SK-N-SH treated with all-trans-retinoic acid at 6 μM for 48 hours (cell line): ENCODE data around the gene RIMS3.

Experiments
- ATAC-seq: fragments of 200-7000 bp; cut with Tn5 transposase; 3 replicates; pipeline ENCODE4 v1.9.1; 2020; ENCODE audit warnings: mild to moderate bottlenecking, moderate library complexity
- ARNTL ChIP-seq: fragments of 450-650 bp; formaldehyde crosslinking; IDR thresholded peaks from 2 replicates; pipeline ENCODE4 v1.5.0; 2020; ENCODE audit warnings: low read depth, mild to moderate bottlenecking, moderate library complexity, borderline replicate concordance
- BACH2 ChIP-seq: fragments of 250-450 bp; sonication (Bioruptor Pico); IDR thresholded peaks from 2 replicates; pipeline ENCODE4 v1.9.0; 2021; ENCODE audit warnings: mild to moderate bottlenecking, borderline replicate concordance
- CREB5 ChIP-seq: fragments of 250-450 bp; sonication (Bioruptor Pico); IDR thresholded peaks from 2 replicates; pipeline ENCODE4 v1.5.1; 2020; ENCODE audit warnings: low read depth, mild to moderate bottlenecking, moderate library complexity
- CSDC2 ChIP-seq: fragments of 250-450 bp; sonication (Bioruptor Pico); IDR thresholded peaks from 2 replicates; pipeline ENCODE4 v1.5.0; 2020; ENCODE audit warnings: mild to moderate bottlenecking, moderate library complexity
- ESRRG ChIP-seq: fragments of 250-450 bp; sonication (Bioruptor Pico); IDR thresholded peaks from 2 replicates; pipeline ENCODE4 v1.6.1; 2021; ENCODE audit warnings: mild to moderate bottlenecking
- ISL1 ChIP-seq: fragments of 250-450 bp; sonication (Bioruptor Pico); IDR thresholded peaks from 2 replicates; pipeline ENCODE4 v2.1.2; 2022; ENCODE audit warnings: mild to moderate bottlenecking, moderate library complexity
- OSR1 ChIP-seq: fragments of 250-450 bp; sonication (Bioruptor Pico); IDR thresholded peaks from 2 replicates; pipeline ENCODE4 v1.8.0; 2022; ENCODE audit warnings: moderate library complexity, mild to moderate bottlenecking, inconsistent platforms
- PPARA ChIP-seq: fragments of 250-450 bp; sonication (Bioruptor Pico); IDR thresholded peaks from 2 replicates; pipeline ENCODE4 v1.5.0; 2020; ENCODE audit warnings: mild to moderate bottlenecking, borderline replicate concordance
- RARB ChIP-seq: fragments of 250-450 bp; sonication (Bioruptor Pico); IDR thresholded peaks from 2 replicates; pipeline ENCODE4 v1.8.0; 2021; ENCODE audit warnings: mild to moderate bottlenecking, moderate library complexity
- TOX ChIP-seq: fragments of 250-450 bp; sonication (Bioruptor Pico); IDR thresholded peaks from 2 replicates; pipeline ENCODE4 v1.8.0; 2021; ENCODE audit warnings: mild to moderate bottlenecking, moderate library complexity, borderline replicate concordance
- TSHZ2 ChIP-seq: fragments of 250-450 bp; sonication (Bioruptor Pico); IDR thresholded peaks from 2 replicates; pipeline ENCODE4 v1.5.0; 2020; ENCODE audit warnings: mild to moderate bottlenecking, moderate library complexity
- ZC3H10 ChIP-seq: fragments of 250-450 bp; sonication (Bioruptor Pico); IDR thresholded peaks from 2 replicates; pipeline ENCODE4 v1.5.1; 2021; ENCODE audit warnings: mild to moderate bottlenecking, moderate library complexity
- ZFP3 ChIP-seq: fragments of 250-450 bp; sonication (Bioruptor Pico); IDR thresholded peaks from 2 replicates; pipeline ENCODE4 v1.5.0; 2020; ENCODE audit warnings: mild to moderate bottlenecking, moderate library complexity
- ZFP30 ChIP-seq: fragments of 450-650 bp; formaldehyde crosslinking; IDR thresholded peaks from 2 replicates; pipeline ENCODE4 v1.5.0; 2022; ENCODE audit warnings: mild to moderate bottlenecking, moderate library complexity
- ZNF565 ChIP-seq: fragments of 450-650 bp; formaldehyde crosslinking; conservative IDR thresholded peaks from 2 replicates; pipeline ENCODE4 v1.5.0; 2020; ENCODE audit warnings: low read depth, mild to moderate bottlenecking, moderate library complexity
- ZNF70 ChIP-seq: fragments of 450-650 bp; formaldehyde crosslinking; IDR thresholded peaks from 2 replicates; pipeline ENCODE4 v1.5.0; 2020; ENCODE audit warnings: mild to moderate bottlenecking, moderate library complexity
- TF ChIP-seq, protein P1 (sequence below): fragments of 250-450 bp; sonication (Bioruptor Pico); IDR thresholded peaks from 2 replicates; pipeline ENCODE4 v1.5.1; 2021; ENCODE audit warnings: mild to moderate bottlenecking, moderate library complexity
- TF ChIP-seq, protein P2 (sequence below): fragments of 250-450 bp; sonication (Bioruptor Pico); IDR thresholded peaks from 2 replicates; pipeline ENCODE4 v1.8.0; 2021; ENCODE audit warnings: low read depth, mild to moderate bottlenecking, moderate library complexity, borderline replicate concordance
- TF ChIP-seq, protein P3 (sequence below): fragments of 250-450 bp; sonication (Bioruptor Pico); IDR thresholded peaks from 2 replicates; pipeline ENCODE4 v1.8.0; 2020; ENCODE audit warnings: mild to moderate bottlenecking, moderate library complexity, borderline replicate concordance

RIMS3 gene

DNA sequence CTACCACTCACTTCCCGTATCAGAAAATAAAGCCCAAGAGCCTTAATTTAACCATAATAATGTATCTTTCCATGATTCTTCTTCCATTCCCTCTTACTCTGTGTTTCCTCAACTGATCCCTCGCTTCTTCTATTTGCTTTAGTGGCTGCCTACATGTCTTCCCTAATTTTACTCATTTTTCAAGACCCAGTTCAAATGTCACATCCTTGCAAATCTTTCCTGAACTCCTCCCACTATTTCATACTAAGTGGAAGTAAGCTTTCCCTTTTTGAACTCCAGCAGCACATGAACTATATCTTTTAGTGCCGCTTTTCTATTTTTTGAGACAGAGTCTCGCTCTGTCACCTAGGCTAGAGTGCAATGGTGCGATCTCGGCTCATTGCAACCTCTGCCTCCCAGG, 22.2 kb upstream of the RIMS3 start:
- no peak for TF ChIP-seq CSDC2 (CRISPR knock-in tag)
- TF ChIP-seq PPARA (CRISPR knock-in tag): no peak
- no peak for TF ChIP-seq ZFP3
- TF ChIP-seq, protein P1, sequence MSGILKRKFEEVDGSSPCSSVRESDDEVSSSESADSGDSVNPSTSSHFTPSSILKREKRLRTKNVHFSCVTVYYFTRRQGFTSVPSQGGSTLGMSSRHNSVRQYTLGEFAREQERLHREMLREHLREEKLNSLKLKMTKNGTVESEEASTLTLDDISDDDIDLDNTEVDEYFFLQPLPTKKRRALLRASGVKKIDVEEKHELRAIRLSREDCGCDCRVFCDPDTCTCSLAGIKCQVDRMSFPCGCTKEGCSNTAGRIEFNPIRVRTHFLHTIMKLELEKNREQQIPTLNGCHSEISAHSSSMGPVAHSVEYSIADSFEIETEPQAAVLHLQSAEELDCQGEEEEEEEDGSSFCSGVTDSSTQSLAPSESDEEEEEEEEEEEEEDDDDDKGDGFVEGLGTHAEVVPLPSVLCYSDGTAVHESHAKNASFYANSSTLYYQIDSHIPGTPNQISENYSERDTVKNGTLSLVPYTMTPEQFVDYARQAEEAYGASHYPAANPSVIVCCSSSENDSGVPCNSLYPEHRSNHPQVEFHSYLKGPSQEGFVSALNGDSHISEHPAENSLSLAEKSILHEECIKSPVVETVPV (CRISPR knock-in tag): no peak
- TF ChIP-seq OSR1 (CRISPR knock-in tag): no peak
- TF ChIP-seq ISL1 (CRISPR knock-in tag): no peak
- TF ChIP-seq ARNTL (CRISPR knock-in tag): no peak
- TF ChIP-seq BACH2 (CRISPR knock-in tag): no peak
- TF ChIP-seq, protein P2, sequence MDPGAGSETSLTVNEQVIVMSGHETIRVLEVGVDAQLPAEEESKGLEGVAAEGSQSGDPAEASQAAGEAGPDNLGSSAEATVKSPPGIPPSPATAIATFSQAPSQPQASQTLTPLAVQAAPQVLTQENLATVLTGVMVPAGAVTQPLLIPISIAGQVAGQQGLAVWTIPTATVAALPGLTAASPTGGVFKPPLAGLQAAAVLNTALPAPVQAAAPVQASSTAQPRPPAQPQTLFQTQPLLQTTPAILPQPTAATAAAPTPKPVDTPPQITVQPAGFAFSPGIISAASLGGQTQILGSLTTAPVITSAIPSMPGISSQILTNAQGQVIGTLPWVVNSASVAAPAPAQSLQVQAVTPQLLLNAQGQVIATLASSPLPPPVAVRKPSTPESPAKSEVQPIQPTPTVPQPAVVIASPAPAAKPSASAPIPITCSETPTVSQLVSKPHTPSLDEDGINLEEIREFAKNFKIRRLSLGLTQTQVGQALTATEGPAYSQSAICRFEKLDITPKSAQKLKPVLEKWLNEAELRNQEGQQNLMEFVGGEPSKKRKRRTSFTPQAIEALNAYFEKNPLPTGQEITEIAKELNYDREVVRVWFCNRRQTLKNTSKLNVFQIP: no peak
- TF ChIP-seq, protein P3, sequence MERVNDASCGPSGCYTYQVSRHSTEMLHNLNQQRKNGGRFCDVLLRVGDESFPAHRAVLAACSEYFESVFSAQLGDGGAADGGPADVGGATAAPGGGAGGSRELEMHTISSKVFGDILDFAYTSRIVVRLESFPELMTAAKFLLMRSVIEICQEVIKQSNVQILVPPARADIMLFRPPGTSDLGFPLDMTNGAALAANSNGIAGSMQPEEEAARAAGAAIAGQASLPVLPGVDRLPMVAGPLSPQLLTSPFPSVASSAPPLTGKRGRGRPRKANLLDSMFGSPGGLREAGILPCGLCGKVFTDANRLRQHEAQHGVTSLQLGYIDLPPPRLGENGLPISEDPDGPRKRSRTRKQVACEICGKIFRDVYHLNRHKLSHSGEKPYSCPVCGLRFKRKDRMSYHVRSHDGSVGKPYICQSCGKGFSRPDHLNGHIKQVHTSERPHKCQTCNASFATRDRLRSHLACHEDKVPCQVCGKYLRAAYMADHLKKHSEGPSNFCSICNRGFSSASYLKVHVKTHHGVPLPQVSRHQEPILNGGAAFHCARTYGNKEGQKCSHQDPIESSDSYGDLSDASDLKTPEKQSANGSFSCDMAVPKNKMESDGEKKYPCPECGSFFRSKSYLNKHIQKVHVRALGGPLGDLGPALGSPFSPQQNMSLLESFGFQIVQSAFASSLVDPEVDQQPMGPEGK (CRISPR knock-in tag): no peak
- TF ChIP-seq ZFP30 (CRISPR knock-in tag): no peak
- no peak for TF ChIP-seq ZNF70 (CRISPR knock-in tag)
- no peak for TF ChIP-seq ZNF565 (CRISPR knock-in tag)
- TF ChIP-seq ZC3H10 (CRISPR knock-in tag): no peak
- no peak for TF ChIP-seq ESRRG
- no peak for TF ChIP-seq TSHZ2 (CRISPR knock-in tag)
- no peak for TF ChIP-seq TOX
- ATAC-seq: no peak

DNA sequence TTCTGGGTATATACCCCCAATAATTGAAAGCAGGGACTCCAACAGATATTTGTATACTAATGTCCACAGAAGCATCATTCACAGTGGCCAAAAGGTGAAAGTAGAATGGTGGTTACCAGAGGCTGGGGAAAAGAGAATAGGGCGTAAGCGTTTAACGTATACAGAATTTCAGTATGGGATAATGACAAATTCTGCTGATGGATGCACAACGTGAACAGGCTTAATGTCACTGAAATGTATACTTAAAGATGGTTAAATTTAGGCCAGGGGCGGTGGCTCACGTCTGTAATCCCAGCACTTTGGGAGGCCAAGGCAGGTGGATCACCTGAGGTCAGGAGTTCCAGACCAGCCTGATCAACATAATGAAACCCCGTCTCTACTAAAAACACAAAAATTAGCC, 21.6 kb upstream of the RIMS3 start:
- no peak for TF ChIP-seq RARB (CRISPR knock-in tag)
- TF ChIP-seq, protein P1 (CRISPR knock-in tag): no peak
- no peak for TF ChIP-seq ZC3H10 (CRISPR knock-in tag)
- no peak for TF ChIP-seq TSHZ2 (CRISPR knock-in tag)
- no peak for TF ChIP-seq CSDC2 (CRISPR knock-in tag)
- no peak for TF ChIP-seq ISL1 (CRISPR knock-in tag)
- no peak for TF ChIP-seq CREB5 (CRISPR knock-in tag)
- no peak for TF ChIP-seq BACH2 (CRISPR knock-in tag)
- no peak for ATAC-seq
